ENCODE measurements around the gene LRRC14B.

The LRRC14B gene

DNA sequence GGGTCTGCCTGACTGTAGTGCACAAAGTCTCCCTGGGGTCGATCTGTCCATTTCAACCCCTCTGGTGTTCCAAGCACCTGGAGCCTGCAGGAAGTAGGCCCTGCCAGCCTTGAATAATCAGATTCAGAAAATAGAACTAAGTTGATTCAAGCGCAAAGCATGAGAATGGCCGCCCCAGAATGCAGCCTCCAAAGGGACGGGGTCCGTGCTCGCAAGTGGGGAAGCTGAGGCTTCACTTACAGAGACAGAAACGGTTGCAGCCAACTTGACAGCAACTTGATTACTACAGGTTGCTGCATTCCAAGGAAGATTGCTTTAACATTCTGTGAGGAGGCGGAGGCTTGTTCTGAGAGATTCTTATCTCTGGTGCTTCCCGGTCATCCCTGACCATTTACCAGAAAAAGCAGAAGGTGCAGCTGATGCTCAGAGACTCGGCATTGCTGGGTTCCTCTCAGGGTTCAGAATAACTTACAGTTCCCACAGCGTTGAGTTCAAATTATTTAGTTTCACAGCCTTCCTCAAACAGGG is 14.9 kb upstream of the LRRC14B start:
- no peak for DNase-seq

DNA sequence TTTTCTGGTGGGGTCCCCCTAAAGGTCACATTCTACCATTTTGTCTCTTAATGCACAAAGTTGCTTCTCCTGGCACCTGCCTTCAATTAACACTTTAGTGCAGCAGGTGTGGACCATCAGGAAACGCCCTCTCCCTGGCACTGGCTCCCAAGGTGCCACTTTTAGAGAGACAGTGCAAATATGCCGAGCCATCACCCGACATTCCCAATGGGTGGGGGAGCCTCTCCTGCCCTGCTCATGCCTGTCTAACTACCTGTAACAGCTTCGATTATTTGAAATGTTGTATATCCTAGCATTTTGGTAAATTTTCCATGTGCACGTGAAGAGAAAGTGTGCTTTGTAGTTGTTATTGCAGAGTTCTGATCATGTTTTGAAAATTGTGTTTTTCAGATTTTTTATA is 13.2 kb upstream of the LRRC14B start:
- no peak for DNase-seq

DNA sequence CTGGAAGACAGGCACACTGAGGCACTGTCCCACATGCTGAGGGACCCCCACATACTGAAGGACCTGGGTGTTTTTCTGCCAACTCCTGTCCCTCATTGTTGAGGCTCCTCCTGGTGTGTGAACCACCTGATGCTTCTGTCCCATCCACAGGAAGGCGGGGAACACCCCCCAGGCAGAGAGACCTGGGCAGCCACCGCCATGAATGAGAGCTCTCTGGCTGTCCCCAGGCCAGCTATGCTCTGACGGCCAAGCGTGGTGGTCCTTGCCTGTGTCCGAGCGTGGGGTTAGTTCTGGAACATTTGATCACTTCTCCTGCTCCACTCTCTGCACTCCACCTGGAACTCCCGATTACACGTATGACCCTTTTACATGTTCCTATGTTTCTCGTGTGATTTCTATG is 11.9 kb upstream of the LRRC14B start:
- DNase-seq = no peak

DNA sequence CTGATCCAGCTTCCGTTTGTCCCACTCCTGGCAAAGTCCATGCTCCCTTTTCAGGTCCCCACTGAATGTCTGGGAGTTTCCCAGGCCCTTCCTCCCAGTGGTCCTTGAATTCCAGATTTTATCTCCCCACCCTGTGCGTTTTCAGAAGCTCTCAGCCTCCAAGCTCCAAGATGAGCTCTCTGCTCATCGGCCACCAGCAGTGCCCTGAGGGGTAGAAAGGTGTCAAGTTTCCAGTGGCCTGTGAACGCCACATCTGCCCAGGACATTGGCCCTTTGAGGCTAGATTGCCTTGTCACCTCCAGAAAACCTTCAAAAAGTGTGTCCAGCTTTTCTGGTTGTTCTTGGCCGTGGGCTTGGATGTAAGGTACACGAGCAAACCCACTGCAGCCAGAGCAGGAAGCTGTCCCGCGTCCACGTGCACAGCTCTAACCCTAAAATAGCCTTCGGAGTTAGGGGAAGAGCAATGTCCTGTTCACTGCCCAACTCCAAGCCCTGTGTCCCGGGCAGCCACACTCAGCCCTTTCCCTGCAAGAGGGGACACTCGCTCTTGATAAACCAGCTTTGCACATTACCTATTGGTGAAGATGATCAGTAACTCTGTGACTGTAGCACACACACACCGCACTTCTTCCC is 10.9 kb upstream of the LRRC14B start:
- no peak for DNase-seq

DNA sequence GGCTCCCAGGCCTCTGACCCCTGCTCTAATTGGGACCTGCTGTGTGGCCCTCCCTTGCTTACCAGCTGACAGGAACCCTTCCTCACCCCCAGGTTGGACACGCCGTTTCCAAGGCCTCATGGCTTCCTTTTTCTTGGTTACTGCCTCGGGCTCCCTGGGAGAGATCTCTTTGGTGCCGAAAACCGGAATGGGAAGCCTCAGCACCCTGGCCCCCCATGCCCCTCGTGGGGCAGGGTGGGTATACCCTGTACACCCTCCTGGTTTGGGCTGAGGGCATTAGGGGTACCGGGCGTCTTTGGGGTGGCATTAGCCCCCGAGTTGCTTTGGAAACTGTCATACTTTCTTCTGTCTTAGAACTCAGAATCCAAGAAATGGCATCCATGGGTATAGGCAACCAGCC is 10.1 kb upstream of the LRRC14B start:
- DNase-seq = no peak

DNA sequence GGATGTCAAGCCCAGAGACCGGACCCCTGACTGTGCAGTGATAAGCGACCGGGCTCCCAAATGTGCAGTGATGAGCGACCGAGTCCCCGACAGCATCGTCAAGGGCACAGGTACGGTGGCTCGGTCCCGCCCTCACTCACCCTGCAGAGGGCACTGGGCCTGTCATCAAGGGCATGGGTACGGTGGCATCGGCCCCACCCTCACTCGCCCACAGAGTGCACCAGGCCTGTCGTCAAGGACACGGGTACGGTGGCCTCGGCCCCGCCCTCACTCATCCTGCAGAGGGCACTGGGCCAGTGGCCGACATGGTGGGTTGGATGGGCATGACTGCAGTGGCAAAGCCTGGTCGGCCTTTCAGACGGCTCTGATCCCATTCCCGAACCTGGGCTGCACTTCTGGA is 9.7 kb upstream of the LRRC14B start:
- no peak for DNase-seq

DNA sequence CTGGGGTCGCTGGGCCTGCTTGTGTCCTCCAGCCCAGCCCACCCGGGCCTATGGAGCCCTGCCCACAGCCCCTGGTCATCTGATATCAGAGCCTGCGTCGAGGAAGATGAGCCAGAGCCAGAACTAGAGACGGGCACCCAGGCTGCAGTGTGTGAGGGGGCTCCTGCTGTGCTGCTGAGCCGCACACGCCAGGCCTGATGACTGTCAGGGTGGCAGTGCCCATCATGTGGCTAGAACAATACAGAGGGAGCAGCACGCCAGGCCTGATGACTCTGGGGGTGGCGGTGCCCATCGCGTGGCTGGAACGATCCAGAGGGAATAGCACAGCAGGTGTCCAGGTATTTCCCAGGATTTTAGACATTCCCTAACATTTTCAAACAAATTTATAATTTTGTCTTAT is 9.2 kb upstream of the LRRC14B start:
- no peak for DNase-seq

DNA sequence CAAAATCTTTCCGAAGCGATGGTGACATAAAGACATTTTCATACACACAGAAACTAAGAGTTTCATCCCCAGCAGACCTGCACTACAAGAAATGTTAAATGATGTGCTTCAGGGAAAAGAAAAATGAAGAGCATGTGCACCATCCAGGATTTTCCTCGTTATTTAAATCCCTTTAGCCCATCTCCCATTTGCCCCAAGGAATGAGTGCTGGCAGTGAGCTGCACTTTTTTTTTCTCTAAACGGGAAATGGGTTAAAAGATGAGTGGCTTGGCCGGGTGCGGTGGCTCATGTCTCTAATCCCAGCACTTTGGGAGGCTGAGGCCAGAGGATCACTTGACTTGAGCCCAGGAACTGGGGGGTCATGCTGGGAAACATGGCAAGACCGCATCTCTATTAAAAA is 6.8 kb upstream of the LRRC14B start:
- DNase-seq = no peak

DNA sequence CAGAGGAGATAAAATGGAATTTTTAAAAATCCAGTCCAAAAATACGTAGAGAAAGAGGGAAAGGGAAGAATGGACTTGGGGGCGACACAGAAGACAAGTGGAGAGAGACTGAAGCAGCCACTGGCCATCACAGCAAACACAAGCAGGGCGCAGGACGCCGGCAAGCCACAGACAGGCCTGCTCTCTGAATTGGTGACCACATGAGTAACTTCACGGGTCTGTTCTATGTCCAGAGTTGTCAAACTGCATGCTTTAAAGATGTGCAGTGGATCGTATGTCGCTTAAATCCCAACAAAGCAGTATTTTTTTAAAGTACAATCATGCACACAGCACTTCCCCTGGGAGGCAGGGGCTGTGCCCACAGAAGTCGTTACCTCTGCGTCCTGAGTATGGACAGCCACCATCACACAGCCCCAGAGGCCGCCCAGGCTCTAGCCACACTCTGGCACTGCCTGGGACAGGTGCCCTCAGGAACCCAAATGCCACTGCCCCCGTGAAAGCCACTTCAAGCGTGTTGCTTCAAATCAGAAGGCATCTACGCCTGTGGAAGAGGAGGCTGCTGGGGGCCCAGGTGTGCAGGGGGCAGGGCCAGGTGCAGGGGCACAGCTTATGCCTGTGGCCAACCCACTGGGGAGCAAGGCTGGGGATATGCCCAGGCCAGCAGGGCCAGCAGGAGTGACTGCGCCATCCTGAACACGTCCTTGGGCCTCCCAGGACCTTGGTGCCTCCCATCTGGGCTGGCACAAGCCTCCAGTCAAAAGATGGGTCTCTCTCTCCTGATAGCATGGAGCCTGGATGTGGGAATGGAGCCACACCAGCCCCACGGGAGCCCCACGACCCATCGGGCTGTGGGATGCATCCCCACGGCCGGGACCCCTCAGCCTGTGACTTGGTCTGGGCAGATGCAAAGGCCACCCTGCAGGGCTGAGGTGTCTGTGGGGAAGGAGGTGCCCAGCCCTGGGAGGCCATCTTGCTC is 5.9 kb upstream of the LRRC14B start:
- no peak for DNase-seq

DNA sequence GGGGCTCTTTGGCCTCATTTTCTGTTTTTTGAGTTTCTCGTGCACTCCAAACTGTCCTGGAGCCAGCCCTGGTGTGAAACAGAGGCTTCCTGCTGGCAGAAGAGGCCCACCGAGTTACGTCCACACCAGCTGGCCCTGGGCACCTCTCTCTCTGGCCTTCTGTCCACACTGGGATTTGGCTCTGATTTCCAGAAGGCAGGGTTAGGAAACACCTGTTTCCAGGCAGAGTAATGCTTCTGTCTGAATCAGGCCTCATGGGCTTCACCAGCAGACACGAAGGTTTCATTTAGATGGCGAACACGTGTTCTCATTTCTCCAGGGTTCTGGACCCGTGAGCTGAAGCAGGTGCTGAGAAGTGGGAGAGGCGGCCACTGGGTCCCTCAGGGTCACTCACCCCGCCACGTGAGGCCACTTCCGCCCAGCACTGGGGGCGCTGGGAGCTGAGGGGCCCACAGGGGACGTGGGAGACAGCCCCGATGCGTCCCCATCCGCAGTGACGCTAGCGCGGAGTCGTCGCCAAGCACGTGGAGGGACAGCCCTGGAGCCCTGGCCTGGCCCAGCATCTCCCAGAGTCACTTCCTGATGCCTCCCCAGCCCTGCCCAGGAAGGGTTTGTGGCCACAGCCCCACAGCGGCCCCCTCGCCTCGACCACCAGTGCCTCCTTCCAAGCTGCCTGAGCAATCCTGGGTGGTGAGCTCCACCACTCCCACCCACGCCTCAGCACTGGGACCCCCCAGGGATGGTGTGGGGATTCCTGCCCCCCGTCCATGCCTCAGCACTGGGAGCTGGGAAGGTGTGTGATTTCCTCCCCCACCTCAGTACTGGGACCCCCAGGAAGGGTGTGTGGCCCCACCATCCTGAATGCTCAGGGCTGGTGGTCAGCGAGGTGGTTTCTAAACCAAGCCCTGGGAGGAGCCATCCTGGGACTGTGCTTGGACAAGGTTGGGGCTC is 4.9 kb upstream of the LRRC14B start:
- DNase-seq = no peak

DNA sequence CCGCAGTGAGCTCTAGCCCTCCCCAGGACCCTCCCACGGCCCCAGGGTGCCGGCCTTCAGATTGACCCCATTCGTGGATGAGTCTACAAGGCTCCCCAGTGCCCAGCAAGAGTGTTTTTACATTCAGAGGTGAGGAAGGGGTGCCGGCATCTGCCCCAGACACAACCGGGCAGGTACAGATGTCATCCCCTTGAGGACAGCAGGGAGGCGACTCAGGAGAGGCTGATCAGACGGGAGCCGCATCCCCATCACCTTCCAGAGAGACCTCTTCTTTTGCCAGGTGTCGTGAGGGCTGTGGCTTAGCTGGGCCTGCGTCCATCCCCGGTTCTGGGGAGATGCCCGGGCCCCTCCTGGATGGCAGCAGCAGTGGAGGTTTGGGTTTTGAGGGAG is 4.3 kb upstream of the LRRC14B start:
- no peak for DNase-seq

DNA sequence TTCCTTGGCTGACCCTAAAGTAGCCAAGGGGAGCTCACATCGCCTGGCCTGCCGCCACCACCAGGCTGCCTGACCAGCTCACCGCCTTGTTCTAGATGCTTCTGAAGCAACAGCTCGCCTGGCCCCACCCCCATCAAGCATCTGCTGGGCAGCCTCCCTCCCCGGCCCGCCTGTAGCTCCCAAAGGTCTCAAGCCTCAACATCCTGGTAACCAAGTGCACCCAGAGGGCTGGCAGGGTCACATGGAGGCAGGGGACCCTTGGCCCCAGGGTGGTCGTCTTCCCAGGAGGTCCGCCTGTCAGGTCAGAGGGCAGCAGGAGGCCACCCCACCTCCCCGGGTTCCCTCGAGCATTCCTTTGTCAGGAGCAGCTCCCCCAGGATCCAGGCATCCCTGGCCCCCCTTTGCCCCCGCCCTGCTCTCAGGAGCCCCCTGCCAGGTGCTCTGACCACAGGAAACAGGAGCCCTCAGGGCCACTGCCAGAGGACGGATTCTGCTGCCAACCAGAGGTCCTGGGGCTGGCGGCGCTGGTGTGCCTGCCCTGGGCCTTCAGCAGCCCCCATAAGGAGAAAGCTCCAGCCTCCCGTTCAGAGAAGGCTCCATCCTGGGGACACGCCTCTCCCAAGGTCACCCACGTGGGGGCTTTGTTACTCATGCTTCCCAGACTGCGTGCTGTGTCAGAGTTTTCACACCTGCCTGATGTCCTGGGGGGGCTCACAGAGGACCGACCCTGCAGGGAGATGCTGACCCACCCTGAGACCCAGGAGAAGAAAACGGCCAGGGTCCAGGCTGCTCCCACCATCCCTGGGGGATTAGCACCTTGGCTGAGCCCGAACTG is 3.5 kb upstream of the LRRC14B start:
- DNase-seq = no peak

DNA sequence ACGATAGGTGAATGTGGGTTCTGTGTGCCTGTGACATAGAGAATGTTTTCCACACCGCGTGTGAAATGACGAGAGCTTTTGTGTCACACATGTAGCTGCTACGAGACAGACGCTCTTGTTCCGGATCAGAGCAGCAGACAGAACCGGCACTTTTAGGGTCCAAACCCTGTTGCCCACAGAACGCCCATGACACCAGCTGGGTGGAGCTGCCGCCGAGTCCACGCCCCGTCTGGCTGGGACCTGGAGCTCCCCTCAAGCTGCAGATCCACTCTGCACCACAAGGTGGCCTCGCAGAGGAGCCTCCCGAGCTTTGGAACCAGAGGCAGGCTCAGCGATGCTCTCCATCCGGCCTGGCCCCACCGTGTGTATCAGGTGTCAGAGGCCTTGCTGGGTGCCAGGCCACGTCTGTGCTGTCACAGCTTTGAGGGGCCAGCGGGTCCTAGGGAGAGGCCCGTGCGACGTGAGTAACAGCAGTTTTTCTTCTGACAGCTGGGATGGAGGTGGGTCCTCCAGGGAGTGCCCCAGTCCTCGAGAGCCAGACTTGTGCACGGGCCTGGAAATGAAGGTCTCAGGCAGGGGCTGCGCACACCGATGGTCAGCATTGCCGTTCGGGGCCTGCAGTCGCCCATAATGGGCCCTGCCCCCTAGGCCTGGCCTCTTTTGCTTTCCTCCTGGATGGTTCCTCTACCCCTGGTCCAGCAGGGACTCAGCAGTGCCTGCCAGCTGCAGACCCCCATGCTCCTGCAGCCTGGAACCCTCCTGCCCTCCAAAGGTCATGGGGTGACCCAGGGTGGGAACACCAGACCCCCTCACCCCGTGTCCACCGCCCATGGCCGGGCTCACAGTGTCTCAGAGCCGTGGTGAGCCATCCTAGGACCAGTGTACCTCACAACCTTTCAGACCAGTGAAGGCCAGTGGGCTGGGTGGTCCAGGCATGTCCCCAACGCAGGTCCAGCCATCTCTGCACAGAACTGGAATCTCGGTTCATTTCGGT is 2.5 kb upstream of the LRRC14B start:
- DNase-seq = peak in 12 of 14 donors; percentile 10 to 84 (median 54)

DNA sequence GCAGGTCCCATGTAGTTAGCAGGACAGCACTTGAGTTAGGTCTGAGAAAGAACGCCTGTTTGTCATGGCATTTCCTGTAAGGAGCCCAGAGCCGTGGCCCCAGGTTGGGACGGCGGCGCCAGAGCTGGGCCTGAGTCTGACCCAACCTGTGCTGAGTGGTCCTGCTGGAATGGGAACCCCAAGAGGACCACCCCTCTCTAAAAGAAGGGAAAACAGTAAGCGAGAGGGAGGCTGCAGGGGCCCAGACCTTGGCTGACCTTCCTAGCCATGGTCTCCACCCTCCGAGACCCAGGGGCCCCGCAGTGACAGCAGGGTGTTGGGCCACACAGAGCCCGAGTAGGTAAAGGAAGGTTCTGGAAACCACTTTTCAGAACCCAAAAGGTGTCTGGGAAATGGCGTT is 1.8 kb upstream of the LRRC14B start:
- no peak for DNase-seq

DNA sequence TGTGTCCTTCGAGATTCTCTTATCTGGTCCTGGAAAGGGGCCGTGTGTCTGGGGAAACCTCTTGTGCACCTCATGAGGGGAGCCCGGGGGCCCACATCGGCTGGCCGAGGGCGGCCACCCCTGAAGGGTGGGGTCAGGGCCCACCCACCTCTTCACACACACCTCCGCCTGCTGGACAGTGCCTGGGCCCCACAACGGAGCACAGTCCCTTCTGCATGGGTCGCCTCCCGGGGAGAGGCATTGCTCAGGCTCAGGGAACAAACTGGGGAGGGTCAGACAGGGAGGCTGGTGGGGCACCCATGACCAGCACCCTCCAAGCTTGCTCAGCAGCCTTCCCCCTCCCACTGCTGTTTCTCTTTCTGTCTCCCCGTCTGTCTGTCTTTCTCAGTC is 1.3 kb upstream of the LRRC14B start:
- DNase-seq = no peak

DNA sequence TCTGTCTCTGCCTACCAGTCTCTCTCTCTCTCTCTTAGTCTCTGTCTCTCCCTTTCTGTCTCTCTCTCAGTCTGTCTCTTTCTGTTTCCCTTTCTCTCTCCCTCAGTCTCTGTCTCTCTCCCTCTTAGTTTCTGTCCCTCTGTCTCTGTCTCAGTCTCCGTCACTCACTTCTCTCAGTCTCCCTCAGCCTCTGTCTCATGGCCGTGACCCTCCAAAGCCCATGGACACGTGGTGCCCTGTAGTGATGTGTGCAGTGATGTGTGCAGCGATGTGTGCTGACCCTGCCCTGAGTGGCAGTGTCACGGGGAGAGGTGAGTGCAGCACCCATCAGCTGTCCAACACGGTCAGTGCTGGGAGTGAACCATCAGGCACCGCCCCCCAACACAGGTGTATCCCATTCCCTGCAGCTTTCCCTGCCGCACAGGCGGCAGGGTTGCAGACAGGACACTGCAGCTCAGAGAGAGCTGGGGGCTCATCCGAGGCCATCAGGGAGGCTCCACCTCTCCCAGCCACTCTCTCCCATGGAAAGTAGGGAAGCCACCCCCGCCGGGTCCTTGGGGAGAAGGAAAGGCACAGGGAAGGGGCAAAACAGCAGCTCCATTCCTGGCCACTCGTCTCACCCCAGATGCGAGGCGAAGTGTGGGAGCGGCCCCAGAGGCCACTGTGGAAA is 794 bp upstream of the LRRC14B start:
- DNase-seq = no peak

DNA sequence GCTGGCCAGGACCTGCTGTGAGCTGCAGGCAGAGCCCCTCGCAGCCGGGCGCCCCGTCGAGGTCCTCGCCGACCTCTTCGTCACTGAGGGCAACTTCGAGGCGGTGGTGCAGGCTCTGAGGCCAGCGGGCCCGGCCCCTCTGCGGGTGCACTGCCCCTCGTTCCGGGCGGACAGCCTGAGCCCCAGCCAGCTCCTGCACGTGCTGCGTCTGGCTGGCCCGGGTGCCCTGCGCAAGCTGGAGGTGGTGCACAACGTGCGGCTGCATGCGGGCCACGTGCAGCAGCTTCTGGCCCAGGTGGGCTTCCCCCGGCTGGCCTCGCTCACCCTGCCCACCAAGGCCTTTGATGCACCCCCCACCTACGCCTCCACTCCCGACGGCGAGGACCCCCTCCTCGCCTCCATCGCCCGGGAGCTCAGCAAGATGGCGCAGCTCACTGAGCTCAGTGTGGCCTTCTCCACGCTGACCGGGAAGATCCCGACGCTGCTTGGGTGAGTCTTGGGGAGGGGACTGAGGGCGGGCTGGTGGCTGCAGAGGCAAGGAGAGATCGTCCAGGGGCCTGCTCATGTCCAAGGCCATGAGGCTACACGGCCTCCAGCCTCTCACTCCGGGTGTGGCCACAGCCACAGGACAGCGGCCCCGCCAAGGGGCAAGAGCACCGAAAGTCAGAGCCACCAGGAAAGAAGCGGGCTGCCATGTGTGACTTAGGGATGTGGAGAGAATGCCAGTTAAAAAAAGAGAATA is 825 bp downstream of the LRRC14B start:
- no peak for DNase-seq

DNA sequence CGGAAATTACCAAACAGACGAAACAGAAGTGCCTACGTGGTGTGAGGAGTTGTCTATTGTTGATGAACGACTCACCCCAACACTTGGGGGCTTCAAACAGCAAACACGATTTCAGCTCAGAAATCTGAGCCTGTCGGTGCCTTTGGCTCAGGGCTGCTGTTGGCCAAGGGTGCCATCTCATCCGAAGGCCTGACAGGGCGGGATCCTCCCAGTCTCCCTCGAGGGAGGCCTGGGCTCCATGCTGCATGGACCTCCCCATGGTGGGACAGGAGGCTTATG is 1.3 kb downstream of the LRRC14B start:
- DNase-seq = no peak

All from C1 segment of cervical spinal cord (tissue), 14 donors.